Measurements from ENCODE around the gene GREB1. TPM values are rescaled to one million over a fixed set of nuclear protein-coding genes. Genes with fewer than 3 reads are reported as not detected.

GREB1 gene
- total and polyA plus RNA-seq, 2 of the 13 experiments (the other 11 are each of a cell fraction or from before 2014, with no cell fraction given), result 31.3 to 61.2 TPM

GRCh38 chr2:11552260-11552638 lies 18.4 kb downstream of the GREB1 start (continued):
- TF ChIP-seq IKZF5 (CRISPR knock-in tag; IDR thresholded peaks at IDR 0.05) (no peak), JARID2 (CRISPR knock-in tag; IDR thresholded peaks at IDR 0.05; ENCODE audit: insufficient replicate concordance) (no peak), ZNF569 (CRISPR knock-in tag; IDR thresholded peaks at IDR 0.05; ENCODE audit: borderline replicate concordance) (no peak), CREM (IDR thresholded peaks at IDR 0.05) (no peak), CREM (CRISPR knock-in tag; IDR thresholded peaks at IDR 0.05) (no peak), SP4 (CRISPR knock-in tag; IDR thresholded peaks at IDR 0.05) (0 out of 2 replicates have a peak, but pooled peaks have one; percentile 11), E2F1 (CRISPR knock-in tag; IDR thresholded peaks at IDR 0.05) (no peak), ZXDC (CRISPR knock-in tag; IDR thresholded peaks at IDR 0.05) (0 out of 2 replicates have a peak, but pooled peaks have one; percentile 33), IKZF1 (IDR thresholded peaks at IDR 0.05) (no peak), ATF7-NPFF (CRISPR knock-in tag; IDR thresholded peaks at IDR 0.05; ENCODE audit: low read depth) (no peak), ZNF281 (CRISPR knock-in tag; IDR thresholded peaks at IDR 0.05; ENCODE audit: borderline replicate concordance) (no peak), ZNF225 (CRISPR knock-in tag; IDR thresholded peaks at IDR 0.05) (no peak), ATF2 (CRISPR knock-in tag; IDR thresholded peaks at IDR 0.05) (no peak)
- TF ChIP-seq, protein P1, sequence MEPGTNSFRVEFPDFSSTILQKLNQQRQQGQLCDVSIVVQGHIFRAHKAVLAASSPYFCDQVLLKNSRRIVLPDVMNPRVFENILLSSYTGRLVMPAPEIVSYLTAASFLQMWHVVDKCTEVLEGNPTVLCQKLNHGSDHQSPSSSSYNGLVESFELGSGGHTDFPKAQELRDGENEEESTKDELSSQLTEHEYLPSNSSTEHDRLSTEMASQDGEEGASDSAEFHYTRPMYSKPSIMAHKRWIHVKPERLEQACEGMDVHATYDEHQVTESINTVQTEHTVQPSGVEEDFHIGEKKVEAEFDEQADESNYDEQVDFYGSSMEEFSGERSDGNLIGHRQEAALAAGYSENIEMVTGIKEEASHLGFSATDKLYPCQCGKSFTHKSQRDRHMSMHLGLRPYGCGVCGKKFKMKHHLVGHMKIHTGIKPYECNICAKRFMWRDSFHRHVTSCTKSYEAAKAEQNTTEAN (CRISPR knock-in tag; conservative IDR thresholded peaks at IDR 0.05), result no peak
- TF ChIP-seq, protein P2, sequence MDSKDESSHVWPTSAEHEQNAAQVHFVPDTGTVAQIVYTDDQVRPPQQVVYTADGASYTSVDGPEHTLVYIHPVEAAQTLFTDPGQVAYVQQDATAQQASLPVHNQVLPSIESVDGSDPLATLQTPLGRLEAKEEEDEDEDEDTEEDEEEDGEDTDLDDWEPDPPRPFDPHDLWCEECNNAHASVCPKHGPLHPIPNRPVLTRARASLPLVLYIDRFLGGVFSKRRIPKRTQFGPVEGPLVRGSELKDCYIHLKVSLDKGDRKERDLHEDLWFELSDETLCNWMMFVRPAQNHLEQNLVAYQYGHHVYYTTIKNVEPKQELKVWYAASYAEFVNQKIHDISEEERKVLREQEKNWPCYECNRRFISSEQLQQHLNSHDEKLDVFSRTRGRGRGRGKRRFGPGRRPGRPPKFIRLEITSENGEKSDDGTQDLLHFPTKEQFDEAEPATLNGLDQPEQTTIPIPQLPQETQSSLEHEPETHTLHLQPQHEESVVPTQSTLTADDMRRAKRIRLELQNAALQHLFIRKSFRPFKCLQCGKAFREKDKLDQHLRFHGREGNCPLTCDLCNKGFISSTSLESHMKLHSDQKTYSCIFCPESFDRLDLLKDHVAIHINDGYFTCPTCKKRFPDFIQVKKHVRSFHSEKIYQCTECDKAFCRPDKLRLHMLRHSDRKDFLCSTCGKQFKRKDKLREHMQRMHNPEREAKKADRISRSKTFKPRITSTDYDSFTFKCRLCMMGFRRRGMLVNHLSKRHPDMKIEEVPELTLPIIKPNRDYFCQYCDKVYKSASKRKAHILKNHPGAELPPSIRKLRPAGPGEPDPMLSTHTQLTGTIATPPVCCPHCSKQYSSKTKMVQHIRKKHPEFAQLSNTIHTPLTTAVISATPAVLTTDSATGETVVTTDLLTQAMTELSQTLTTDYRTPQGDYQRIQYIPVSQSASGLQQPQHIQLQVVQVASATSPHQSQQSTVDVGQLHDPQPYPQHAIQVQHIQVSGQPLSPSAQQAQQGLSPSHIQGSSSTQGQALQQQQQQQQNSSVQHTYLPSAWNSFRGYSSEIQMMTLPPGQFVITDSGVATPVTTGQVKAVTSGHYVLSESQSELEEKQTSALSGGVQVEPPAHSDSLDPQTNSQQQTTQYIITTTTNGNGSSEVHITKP (CRISPR knock-in tag; IDR thresholded peaks at IDR 0.05; ENCODE audit: low read depth), result no peak

All from HepG2 (cell line).